NCI-H187 treated with DMSO at 0.1 percent for 48 hours (cell line): ENCODE measurements around the gene TEX19.
A peak's percentile ranks its signal among the peaks of the same experiment; 100 is the strongest.
"Not testable (repeated sequence)": the region's sequence is repeated elsewhere in the genome, so short reads cannot be mapped to it uniquely, and the experiment has no call there.

Experiments used
- DNase-seq: peaks from one replicate; lab custom pipeline; 2025; lab: John Stamatoyannopoulos, UW

TEX19 gene

GRCh38 chr17:82356845-82357355 is 2.1 kb upstream of the TEX19 start:
- DNase-seq = no peak

GRCh38 chr17:82357394-82357793 is 1.7 kb upstream of the TEX19 start:
- no peak for DNase-seq

- DNase-seq = not testable (repeated sequence)
Measured at GRCh38 chr17:82359451-82360074, 516 bp downstream of the TEX19 start.

- no peak for DNase-seq
Measured at GRCh38 chr17:82361885-82362633, 3.0 kb downstream of the TEX19 start.

GRCh38 chr17:82365606-82366295 is 6.7 kb downstream of the TEX19 start:
- no peak for DNase-seq

GRCh38 chr17:82366749-82367148 is 7.7 kb downstream of the TEX19 start:
- peak; percentile 82 for DNase-seq

- DNase-seq = no peak
Measured at GRCh38 chr17:82367724-82368524, 8.9 kb downstream of the TEX19 start.

GRCh38 chr17:82369211-82369610 is 10.2 kb downstream of the TEX19 start:
- DNase-seq = no peak

- no peak for DNase-seq
Measured at GRCh38 chr17:82370471-82371332, 11.7 kb downstream of the TEX19 start.

- no peak for DNase-seq
Measured at GRCh38 chr17:82371333-82372248, 12.5 kb downstream of the TEX19 start, which contains the start of gene UTS2R. Gene UTS2R, plus strand, starts transcription at chr17:82371765. Its CDS starts 2,560 bp downstream, at chr17:82374325.

- DNase-seq = no peak
Measured at GRCh38 chr17:82372249-82373071, 13.4 kb downstream of the TEX19 start.

GRCh38 chr17:82373072-82373452 is 14.0 kb downstream of the TEX19 start:
- DNase-seq = not testable (repeated sequence)

- DNase-seq = no peak
Measured at GRCh38 chr17:82373731-82374625, 14.9 kb downstream of the TEX19 start.

GRCh38 chr17:82374626-82375331 is 15.7 kb downstream of the TEX19 start:
- no peak for DNase-seq

GRCh38 chr17:82375359-82376041 is 16.5 kb downstream of the TEX19 start:
- no peak for DNase-seq

- DNase-seq = no peak
Measured at GRCh38 chr17:82376042-82376730, 17.1 kb downstream of the TEX19 start.
